ENCODE data around the gene CEACAM20. TPM values are rescaled to one million over a fixed set of nuclear protein-coding genes. Genes with fewer than 3 reads are reported as not detected.
A peak's percentile ranks its signal among the peaks of the same experiment; 100 is the strongest.

The CEACAM20 gene
- total and polyA plus RNA-seq, 2 of the 13 experiments (the other 11 are each of a cell fraction or from before 2014, with no cell fraction given), result 0.04 TPM; not detected in 1

DNA sequence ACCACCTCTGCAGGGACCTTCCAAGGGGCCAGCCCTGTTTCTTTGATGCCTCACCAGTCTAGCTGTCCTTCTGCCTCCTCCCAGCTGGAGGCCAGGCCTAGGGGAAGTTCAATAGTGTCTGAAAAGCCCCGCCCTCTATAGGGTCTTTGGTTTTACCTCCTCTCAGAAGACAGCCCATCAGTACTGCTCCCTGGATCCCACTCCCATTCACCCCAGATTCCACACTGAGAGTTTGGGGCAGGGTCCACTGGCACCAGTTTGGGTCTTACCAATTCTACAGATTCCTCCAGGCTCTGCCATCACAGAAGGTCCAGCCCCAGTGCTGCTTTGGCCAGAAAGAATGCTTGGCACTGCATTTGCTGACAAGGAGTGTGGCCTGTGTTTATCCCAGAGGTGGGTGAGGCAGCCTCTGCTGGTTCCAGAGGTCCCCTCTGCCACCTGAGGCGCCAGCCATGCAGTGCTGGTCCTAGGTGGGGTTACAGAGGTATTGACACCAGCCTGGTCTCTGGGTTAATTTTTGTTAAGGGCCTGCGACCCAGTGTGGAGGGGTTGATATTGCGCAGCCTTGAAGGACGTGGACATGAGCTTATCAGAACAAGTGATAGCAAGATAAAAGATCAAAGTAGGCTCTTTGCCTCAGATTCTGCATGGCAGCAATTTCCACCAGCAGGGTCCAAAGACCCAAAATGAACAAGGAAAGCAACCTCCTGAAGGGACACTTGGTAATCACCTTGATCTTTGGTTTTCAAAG, 42.5 kb upstream of the CEACAM20 start (continued):
- TF ChIP-seq, protein P1, sequence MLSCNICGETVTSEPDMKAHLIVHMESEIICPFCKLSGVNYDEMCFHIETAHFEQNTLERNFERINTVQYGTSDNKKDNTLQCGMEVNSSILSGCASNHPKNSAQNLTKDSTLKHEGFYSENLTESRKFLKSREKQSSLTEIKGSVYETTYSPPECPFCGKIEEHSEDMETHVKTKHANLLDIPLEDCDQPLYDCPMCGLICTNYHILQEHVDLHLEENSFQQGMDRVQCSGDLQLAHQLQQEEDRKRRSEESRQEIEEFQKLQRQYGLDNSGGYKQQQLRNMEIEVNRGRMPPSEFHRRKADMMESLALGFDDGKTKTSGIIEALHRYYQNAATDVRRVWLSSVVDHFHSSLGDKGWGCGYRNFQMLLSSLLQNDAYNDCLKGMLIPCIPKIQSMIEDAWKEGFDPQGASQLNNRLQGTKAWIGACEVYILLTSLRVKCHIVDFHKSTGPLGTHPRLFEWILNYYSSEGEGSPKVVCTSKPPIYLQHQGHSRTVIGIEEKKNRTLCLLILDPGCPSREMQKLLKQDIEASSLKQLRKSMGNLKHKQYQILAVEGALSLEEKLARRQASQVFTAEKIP (CRISPR knock-in tag; IDR thresholded peaks at IDR 0.05; ENCODE audit: borderline replicate concordance), result no peak
- TF ChIP-seq, protein P2, sequence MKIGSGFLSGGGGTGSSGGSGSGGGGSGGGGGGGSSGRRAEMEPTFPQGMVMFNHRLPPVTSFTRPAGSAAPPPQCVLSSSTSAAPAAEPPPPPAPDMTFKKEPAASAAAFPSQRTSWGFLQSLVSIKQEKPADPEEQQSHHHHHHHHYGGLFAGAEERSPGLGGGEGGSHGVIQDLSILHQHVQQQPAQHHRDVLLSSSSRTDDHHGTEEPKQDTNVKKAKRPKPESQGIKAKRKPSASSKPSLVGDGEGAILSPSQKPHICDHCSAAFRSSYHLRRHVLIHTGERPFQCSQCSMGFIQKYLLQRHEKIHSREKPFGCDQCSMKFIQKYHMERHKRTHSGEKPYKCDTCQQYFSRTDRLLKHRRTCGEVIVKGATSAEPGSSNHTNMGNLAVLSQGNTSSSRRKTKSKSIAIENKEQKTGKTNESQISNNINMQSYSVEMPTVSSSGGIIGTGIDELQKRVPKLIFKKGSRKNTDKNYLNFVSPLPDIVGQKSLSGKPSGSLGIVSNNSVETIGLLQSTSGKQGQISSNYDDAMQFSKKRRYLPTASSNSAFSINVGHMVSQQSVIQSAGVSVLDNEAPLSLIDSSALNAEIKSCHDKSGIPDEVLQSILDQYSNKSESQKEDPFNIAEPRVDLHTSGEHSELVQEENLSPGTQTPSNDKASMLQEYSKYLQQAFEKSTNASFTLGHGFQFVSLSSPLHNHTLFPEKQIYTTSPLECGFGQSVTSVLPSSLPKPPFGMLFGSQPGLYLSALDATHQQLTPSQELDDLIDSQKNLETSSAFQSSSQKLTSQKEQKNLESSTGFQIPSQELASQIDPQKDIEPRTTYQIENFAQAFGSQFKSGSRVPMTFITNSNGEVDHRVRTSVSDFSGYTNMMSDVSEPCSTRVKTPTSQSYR (CRISPR knock-in tag; IDR thresholded peaks at IDR 0.05; ENCODE audit: borderline replicate concordance), result no peak
- TF ChIP-seq HDAC2 (CRISPR knock-in tag; IDR thresholded peaks at IDR 0.05), result peak; percentile 52
- no peak for TF ChIP-seq ZNF883 (CRISPR knock-in tag; IDR thresholded peaks at IDR 0.05; ENCODE audit: not compliant biosample characterization)
- 0 out of 2 replicates have a peak, but pooled peaks have one; percentile 18 for TF ChIP-seq ZNF362 (CRISPR knock-in tag; IDR thresholded peaks at IDR 0.05; ENCODE audit: borderline replicate concordance)
- no peak for TF ChIP-seq SP140L (CRISPR knock-in tag; IDR thresholded peaks at IDR 0.05; ENCODE audit: borderline replicate concordance)
- no peak; the same call in 1 of the 2 replicates for TF ChIP-seq MAX (IDR thresholded peaks at IDR 0.05)
- no peak for TF ChIP-seq ZNF3 (CRISPR knock-in tag; IDR thresholded peaks at IDR 0.05)
- TF ChIP-seq MEF2D (CRISPR knock-in tag; IDR thresholded peaks at IDR 0.05), result no peak; the same call in 1 of the 2 replicates
- no peak for TF ChIP-seq SOX6 (IDR thresholded peaks at IDR 0.05)
- peak; percentile 42; the same call in 1 of the 2 replicates for TF ChIP-seq SOX6 (CRISPR knock-in tag; IDR thresholded peaks at IDR 0.05)
- TF ChIP-seq TRIM22 (IDR thresholded peaks at IDR 0.05), result no peak
- no peak for TF ChIP-seq ZNF367 (CRISPR knock-in tag; IDR thresholded peaks at IDR 0.05; ENCODE audit: borderline replicate concordance)
- TF ChIP-seq CEBPB (IDR thresholded peaks at IDR 0.05; ENCODE audit: borderline replicate concordance, low read depth, low read length), result no peak
- TF ChIP-seq ZBTB46 (CRISPR knock-in tag; IDR thresholded peaks at IDR 0.05; ENCODE audit: borderline replicate concordance), result no peak
- TF ChIP-seq, protein P3, sequence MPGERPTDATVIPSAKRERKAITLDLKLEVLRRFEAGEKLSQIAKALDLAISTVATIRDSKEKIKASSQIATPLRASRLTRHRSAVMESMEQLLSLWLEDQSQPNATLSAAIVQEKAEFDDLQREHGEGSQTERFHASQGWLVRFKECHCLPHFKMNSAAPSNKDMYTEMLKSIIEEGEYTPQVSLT (CRISPR knock-in tag; IDR thresholded peaks at IDR 0.05; ENCODE audit: borderline replicate concordance, low read depth), result no peak
- no peak for TF ChIP-seq JUNB (CRISPR knock-in tag; IDR thresholded peaks at IDR 0.05; ENCODE audit: borderline replicate concordance)

Measured in HepG2 (cell line).